ENCODE measurements around the gene DAAM2. TPM values are rescaled to one million over a fixed set of nuclear protein-coding genes. Genes with fewer than 3 reads are reported as not detected.

Gene DAAM2
- total and polyA plus RNA-seq, 4 donors = 1.9 to 17.0 (median 4.4) TPM

- DNase-seq (ENCODE audit: low spot score) = no peak
- peak overlapping the region; percentile 3 to 14 for H3K27ac ChIP-seq (ENCODE audit: low read depth in 1 of 2, low read length in 2 of 2)
- no peaks in the 10 kb centered on the region for H3K36me3 ChIP-seq (ENCODE audit: control insufficient read depth in 4 of 4, insufficient read depth in 3 of 4, low read depth in 1 of 4, low read length in 3 of 4)
- H3K27me3 ChIP-seq (ENCODE audit: control insufficient read depth in 4 of 4, insufficient read depth in 4 of 4, low read length in 3 of 4) = no peaks in the 10 kb centered on the region
- 43% methylated on average over 9 of the region's 9 CpGs for WGBS
- TF ChIP-seq HNF4G (IDR thresholded peaks at IDR 0.05) = no peak
- TF ChIP-seq FOXA2 (IDR thresholded peaks at IDR 0.05) = no peak
- no peak for TF ChIP-seq HNF4A (conservative IDR thresholded peaks at IDR 0.05)
- peak; percentile 47 to 62 for TF ChIP-seq RXRA (IDR thresholded peaks at IDR 0.05)
- peak; percentile 50 to 53 for TF ChIP-seq JUND (IDR thresholded peaks at IDR 0.05)
- TF ChIP-seq REST (IDR thresholded peaks at IDR 0.05) = peak; percentile 95
- TF ChIP-seq NR2F2 (IDR thresholded peaks at IDR 0.05) = peak; percentile 58
- TF ChIP-seq MAX (IDR thresholded peaks at IDR 0.05) = no peak
- peak in 1 of 2 donors; percentile 28 for TF ChIP-seq RAD21 (IDR thresholded peaks at IDR 0.05)
- TF ChIP-seq ATF3 (IDR thresholded peaks at IDR 0.05) = no peak
- no peak for TF ChIP-seq EGR1 (IDR thresholded peaks at IDR 0.05; ENCODE audit: low read depth in 2 of 2)
- no peak for TF ChIP-seq YY1 (IDR thresholded peaks at IDR 0.05)
- peak; percentile 36 for TF ChIP-seq SP1 (IDR thresholded peaks at IDR 0.05)
- no peak for TF ChIP-seq FOXA1 (IDR thresholded peaks at IDR 0.05)
- no peak for TF ChIP-seq GABPA (IDR thresholded peaks at IDR 0.05 in 1 of 2, conservative IDR thresholded peaks at IDR 0.05 in 1 of 2)
- TF ChIP-seq ZBTB33 (IDR thresholded peaks at IDR 0.05) = no peak
- TF ChIP-seq TAF1 (conservative IDR thresholded peaks at IDR 0.05) = no peak
- TF ChIP-seq CTCF (IDR thresholded peaks at IDR 0.05; ENCODE audit: low read depth, low read length, missing input control) = no peak
- no peak overlapping the region for H3K9ac ChIP-seq (ENCODE audit: low read depth in 1 of 2, low read length in 2 of 2)
- H3K4me1 ChIP-seq (ENCODE audit: control insufficient read depth in 4 of 4, insufficient read depth in 4 of 4, low read length in 3 of 4) = peaks cover 0 to 23% (median 20%) of the 10 kb centered on the region in 4 donors
- H3K9me3 ChIP-seq (ENCODE audit: control insufficient read depth in 4 of 4, low read length in 3 of 4) = no peaks in the 10 kb centered on the region
- H3K4me3 ChIP-seq (ENCODE audit: low read depth in 1 of 3, low read length in 3 of 3) = no peak overlapping the region
Measured at GRCh38 chr6:39812853-39813533, 20.8 kb downstream of the DAAM2 start.

Data from liver (tissue), 9 donors.